ENCODE data around the gene PPP1R3E. TPM values are rescaled to one million over a fixed set of nuclear protein-coding genes. Genes with fewer than 3 reads are reported as not detected.

Gene PPP1R3E
- total and polyA plus RNA-seq, 2 experiments from 2014 or later, result 4.6 to 6.1 TPM

DNA sequence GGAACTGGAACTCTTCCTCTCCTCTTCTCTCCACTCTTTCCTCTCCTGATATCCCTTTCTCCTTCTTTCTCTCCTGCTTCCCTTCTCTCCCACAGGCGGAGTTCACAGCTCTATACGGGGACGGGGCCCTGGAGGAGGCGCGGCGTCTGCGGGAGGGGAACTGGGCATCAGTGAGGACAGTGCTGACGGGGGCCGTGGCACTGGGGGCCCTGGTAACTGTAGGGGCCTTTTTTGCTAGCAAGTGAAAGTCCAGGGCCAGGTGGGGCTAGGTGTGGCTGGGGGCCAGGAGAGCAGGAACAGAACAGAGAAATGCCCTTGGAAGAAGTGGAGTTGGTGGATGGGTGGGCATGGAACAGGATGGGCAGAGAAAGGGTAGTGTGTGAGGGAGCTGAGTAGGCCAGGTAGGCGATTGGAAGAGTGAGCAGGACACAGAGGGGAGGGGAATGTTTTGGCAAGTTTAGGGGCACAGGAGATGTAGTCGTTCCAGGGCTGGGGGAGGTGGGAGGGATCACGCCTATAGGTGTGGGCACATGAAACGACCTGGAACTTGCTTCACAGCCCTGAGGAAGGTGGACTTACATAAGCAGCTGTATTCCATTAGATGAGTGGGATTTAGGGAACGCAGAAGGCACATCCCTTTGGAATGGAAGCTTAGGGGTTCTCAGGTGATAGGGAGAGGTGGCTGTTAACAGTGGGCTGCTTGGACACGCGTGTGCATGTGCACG lies 6.2 kb upstream of the PPP1R3E start:
- WGBS (ENCODE audit: low lambda C conversion rate, missing lambda C conversion rate), result 93% methylated on average over 17 of the region's 17 CpGs
- Histone ChIP-seq H4K20me1 (ENCODE audit: insufficient read depth, poor library complexity, severe bottlenecking) (no peaks in the 10 kb centered on the region), H3K9me2 (replicated peaks; ENCODE audit: insufficient read depth) (no peaks in the 10 kb centered on the region), H3K4me1 (ENCODE audit: insufficient read depth) (peaks cover 22% of the 10 kb centered on the region), H3K27me3 (no peaks in the 10 kb centered on the region), H3K27ac (no peak overlapping the region), H3K9me3 (ENCODE audit: low read depth) (no peaks in the 10 kb centered on the region), H2AFZ (no peak overlapping the region), H3K79me2 (peaks cover 61% of the 10 kb centered on the region), H3K4me2 (peak overlapping the region; percentile 97), H3K4me3 (no peak overlapping the region), H3K36me3 (replicated peaks; ENCODE audit: insufficient read depth, low read depth) (no peaks in the 10 kb centered on the region)
- TF ChIP-seq EZH2phosphoT487 (IDR thresholded peaks at IDR 0.05; ENCODE audit: low read depth, severe bottlenecking, unreplicated experiment) (no peak), EZH2 (IDR thresholded peaks at IDR 0.05; ENCODE audit: borderline replicate concordance) (no peak)
- TF ChIP-seq, protein P1, sequence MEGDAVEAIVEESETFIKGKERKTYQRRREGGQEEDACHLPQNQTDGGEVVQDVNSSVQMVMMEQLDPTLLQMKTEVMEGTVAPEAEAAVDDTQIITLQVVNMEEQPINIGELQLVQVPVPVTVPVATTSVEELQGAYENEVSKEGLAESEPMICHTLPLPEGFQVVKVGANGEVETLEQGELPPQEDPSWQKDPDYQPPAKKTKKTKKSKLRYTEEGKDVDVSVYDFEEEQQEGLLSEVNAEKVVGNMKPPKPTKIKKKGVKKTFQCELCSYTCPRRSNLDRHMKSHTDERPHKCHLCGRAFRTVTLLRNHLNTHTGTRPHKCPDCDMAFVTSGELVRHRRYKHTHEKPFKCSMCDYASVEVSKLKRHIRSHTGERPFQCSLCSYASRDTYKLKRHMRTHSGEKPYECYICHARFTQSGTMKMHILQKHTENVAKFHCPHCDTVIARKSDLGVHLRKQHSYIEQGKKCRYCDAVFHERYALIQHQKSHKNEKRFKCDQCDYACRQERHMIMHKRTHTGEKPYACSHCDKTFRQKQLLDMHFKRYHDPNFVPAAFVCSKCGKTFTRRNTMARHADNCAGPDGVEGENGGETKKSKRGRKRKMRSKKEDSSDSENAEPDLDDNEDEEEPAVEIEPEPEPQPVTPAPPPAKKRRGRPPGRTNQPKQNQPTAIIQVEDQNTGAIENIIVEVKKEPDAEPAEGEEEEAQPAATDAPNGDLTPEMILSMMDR (IDR thresholded peaks at IDR 0.05; ENCODE audit: poor library complexity), result no peak
- DNase-seq (ENCODE audit: low spot score), result no peak

- Histone ChIP-seq H3K79me2 (peaks cover 60% of the 10 kb centered on the region), H2AFZ (no peak overlapping the region), H3K4me3 (peak overlapping the region; percentile 88), H3K9me2 (replicated peaks; ENCODE audit: insufficient read depth) (no peaks in the 10 kb centered on the region), H3K4me1 (ENCODE audit: insufficient read depth) (peaks cover 22% of the 10 kb centered on the region), H3K27me3 (no peaks in the 10 kb centered on the region), H3K9me3 (ENCODE audit: low read depth) (no peaks in the 10 kb centered on the region), H3K27ac (peak overlapping the region; percentile 97), H3K36me3 (replicated peaks; ENCODE audit: insufficient read depth, low read depth) (no peaks in the 10 kb centered on the region), H4K20me1 (ENCODE audit: insufficient read depth, poor library complexity, severe bottlenecking) (no peaks in the 10 kb centered on the region), H3K4me2 (peak overlapping the region; percentile 97)
- DNase-seq (ENCODE audit: low spot score), result no peak
- TF ChIP-seq EZH2 (IDR thresholded peaks at IDR 0.05; ENCODE audit: borderline replicate concordance) (no peak), EZH2phosphoT487 (IDR thresholded peaks at IDR 0.05; ENCODE audit: low read depth, severe bottlenecking, unreplicated experiment) (no peak)
- TF ChIP-seq, protein P1 (IDR thresholded peaks at IDR 0.05; ENCODE audit: poor library complexity), result no peak
- 93% methylated on average over 22 of the region's 22 CpGs for WGBS (ENCODE audit: low lambda C conversion rate, missing lambda C conversion rate)
Observed at GRCh38 chr14:23307687-23308644, 5.3 kb upstream of the PPP1R3E start.

DNA sequence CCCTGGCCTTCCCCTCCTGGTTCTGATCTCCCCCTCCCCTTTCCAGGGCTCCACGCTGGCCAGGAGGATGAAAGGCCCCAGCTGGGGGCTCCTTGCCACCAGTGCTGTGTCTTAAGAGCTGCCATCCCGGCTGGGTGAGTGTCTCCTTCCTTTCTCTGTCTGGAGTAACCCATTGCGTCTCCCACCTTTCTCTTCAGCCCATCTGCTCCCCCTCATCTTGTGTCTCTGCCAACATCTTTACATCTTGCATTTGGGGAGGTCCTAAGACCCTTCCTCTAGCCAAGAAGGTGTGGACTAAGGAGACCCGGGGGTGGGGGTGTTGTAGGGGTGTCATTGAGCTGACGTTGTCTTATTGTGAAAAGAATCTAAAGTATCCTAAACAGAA lies 4.5 kb upstream of the PPP1R3E start:
- DNase-seq (ENCODE audit: low spot score), result no peak
- Histone ChIP-seq H3K27ac (peak overlapping the region; percentile 97), H3K4me2 (peak overlapping the region; percentile 97), H3K27me3 (no peaks in the 10 kb centered on the region), H3K4me1 (ENCODE audit: insufficient read depth) (peaks cover 22% of the 10 kb centered on the region), H3K4me3 (peak overlapping the region; percentile 88), H3K36me3 (replicated peaks; ENCODE audit: insufficient read depth, low read depth) (no peaks in the 10 kb centered on the region), H3K9me2 (replicated peaks; ENCODE audit: insufficient read depth) (no peaks in the 10 kb centered on the region), H3K9me3 (ENCODE audit: low read depth) (no peaks in the 10 kb centered on the region), H3K79me2 (peaks cover 60% of the 10 kb centered on the region), H4K20me1 (ENCODE audit: insufficient read depth, poor library complexity, severe bottlenecking) (no peaks in the 10 kb centered on the region), H2AFZ (peak overlapping the region; percentile 59)
- TF ChIP-seq EZH2phosphoT487 (IDR thresholded peaks at IDR 0.05; ENCODE audit: low read depth, severe bottlenecking, unreplicated experiment) (no peak), EZH2 (IDR thresholded peaks at IDR 0.05; ENCODE audit: borderline replicate concordance) (no peak)
- 14% methylated on average over 5 of the region's 5 CpGs for WGBS (ENCODE audit: low lambda C conversion rate, missing lambda C conversion rate)

Data from hepatocyte (in vitro differentiated cells).